Anterior cingulate cortex (tissue), 58 donors: ENCODE data around the gene ASCL1.
A peak's percentile ranks its signal among the peaks of the same experiment; 100 is the strongest.

ENCODE experiments used
- DNase-seq, 58 donors: peaks; one replicate each; lab custom pipeline; 2025; lab: John Stamatoyannopoulos, UW

Gene ASCL1

DNA sequence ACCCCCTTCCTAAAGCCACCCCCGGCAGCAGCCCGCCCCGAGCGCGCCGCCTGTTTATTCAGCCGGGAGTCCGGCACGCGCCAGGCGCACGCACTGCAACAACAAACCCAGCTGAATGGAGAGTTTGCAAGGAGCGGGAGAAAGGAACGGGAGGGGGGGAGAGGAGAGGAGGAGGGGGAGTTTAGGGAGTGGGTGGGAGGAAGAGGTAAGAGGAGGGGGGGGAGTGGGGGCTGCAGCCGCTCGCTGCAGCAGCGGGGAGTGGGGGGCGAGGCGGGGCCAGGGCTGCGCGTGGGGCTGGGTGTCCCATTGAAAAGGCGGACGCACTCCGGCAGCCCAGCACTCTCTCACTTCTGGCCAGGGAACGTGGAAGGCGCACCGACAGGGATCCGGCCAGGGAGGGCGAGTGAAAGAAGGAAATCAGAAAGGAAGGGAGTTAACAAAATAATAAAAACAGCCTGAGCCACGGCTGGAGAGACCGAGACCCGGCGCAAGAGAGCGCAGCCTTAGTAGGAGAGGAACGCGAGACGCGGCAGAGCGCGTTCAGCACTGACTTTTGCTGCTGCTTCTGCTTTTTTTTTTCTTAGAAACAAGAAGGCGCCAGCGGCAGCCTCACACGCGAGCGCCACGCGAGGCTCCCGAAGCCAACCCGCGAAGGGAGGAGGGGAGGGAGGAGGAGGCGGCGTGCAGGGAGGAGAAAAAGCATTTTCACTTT lies at the start of gene ASCL1:
ASCL1 (plus strand) TSS at position 336 of the 712 bp plus-strand sequence. CDS start 571 bp downstream, outside the sequence.
- peak in 43 of 58 donors; percentile 8 to 82 (median 48) for DNase-seq

DNA sequence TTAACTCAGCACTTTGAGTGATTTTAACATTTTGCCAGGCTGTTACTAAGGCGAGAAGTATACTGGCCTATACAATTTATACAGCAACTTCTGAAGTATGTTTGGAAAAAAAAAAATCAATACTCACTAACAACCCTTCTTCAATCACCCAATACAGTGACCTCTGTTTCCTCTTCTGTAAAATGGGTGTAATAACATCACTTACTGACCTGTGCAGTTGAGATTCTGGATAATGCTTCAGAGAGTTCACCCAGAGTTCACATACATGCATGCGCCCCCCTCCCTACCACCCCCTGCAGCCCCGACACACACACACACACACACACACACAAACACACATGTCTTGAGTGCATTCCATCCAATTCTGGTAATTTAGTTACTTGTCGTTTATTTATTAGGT lies 49.6 kb upstream of the ASCL1 start:
- DNase-seq = no peak

DNA sequence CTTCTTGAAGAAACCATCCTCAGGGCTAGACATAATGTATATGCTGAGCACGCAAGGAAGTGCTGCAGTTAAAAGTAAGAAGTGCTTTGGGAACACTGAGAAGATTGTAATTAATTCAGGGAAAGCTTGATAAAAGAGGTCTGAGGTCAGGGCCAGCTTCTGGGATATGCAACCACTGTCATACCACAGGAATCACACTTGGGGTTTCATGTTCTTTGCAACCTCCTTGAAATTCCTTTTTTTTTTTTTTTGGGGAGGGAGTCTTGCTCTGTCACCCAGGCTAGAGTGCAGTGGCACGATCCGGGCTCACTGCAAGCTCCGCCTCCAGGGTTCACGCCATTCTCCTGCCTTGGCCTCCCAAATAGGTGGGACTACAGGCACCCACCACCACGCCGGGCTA lies 47.3 kb upstream of the ASCL1 start:
- DNase-seq = no peak

DNA sequence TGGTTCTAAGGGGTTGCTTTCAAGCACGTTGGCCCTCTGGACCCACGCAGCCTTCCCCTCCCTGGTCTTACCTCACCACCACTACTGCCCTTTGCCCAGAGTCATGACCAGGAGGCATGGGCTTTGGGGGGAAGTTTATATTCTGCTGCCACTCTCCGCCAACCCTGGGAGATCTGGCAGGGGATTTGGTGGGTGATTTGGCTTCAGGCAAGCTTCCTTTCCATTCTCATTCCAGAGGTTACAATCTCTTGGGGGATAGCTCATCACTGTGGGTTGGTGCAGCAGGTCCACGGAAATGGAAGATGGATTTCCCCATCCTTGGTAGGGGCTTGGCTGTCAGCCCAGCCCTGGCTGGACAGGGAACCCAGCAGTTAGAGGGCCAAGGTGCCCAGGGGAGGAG lies 46.7 kb upstream of the ASCL1 start:
- no peak for DNase-seq

DNA sequence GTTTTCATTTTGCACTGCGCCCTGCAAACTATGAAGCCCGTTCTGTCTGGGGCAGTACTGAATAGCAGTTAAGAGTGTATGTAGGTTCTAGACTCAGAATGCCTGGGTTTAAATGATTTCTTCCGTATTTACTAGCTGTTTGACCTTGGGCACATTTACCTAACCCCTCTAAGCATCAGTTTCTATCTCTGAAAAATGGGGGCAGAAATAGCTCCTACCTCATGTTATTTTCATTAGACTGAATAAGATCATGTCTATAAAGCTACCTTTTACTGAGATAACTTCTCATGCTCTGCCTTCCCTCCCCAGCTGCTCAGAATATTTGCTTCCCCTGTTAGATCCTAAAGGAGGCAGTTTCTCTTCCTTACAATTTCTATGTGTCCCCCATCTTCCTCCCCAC lies 46.2 kb upstream of the ASCL1 start:
- DNase-seq = no peak

DNA sequence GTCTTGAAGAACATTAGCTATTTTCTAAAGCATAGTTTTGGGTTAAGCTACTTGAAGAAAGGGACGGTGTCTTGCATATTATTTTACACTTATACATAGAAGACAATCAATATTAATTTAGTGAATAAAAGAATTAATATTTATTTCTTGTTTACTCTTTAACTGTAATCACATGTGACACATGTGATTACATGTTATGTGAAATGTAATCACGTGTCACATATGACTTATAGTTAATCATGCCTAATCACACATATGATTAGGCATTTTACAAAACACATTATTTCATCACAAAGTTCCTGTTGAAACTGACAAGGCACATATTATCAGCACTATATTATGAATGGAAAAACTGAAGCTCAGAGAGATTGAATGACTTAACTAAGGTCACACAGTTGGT lies 45.2 kb upstream of the ASCL1 start:
- no peak for DNase-seq

DNA sequence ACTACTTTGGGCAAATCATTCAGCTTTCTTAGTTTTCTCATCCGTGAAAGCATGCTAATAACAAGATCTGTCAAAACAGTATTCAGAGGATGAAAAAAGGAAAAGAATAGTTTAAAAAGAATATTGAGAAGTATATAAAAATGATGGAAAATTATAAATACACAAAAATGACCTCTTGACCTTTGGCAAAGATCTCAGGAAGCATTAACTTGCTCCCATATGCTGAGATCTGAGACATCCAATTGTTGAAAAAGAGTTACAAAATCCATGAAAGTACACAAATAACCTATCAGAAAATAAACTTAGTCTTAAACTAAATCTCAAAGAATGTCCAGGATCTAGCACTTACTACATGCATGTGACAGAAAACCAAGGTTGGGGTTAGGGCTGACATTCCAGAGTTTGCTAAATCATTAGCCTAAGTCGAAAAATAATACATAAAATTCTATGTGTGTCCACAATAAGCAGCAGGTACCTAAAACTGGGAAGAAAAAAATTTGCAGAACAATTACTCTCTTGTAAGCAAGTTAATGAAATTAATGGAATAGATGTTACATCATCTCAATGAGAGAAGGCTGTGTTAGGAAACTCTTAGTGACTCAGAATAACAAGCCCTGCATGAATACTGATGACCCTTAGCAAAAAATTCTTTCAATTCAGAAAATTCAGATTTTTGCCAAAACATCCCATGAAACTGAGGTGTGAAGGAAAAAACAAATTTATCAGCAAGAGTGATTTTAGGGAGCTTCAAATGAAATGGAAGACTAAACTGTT lies 43.8 kb upstream of the ASCL1 start:
- DNase-seq = no peak

DNA sequence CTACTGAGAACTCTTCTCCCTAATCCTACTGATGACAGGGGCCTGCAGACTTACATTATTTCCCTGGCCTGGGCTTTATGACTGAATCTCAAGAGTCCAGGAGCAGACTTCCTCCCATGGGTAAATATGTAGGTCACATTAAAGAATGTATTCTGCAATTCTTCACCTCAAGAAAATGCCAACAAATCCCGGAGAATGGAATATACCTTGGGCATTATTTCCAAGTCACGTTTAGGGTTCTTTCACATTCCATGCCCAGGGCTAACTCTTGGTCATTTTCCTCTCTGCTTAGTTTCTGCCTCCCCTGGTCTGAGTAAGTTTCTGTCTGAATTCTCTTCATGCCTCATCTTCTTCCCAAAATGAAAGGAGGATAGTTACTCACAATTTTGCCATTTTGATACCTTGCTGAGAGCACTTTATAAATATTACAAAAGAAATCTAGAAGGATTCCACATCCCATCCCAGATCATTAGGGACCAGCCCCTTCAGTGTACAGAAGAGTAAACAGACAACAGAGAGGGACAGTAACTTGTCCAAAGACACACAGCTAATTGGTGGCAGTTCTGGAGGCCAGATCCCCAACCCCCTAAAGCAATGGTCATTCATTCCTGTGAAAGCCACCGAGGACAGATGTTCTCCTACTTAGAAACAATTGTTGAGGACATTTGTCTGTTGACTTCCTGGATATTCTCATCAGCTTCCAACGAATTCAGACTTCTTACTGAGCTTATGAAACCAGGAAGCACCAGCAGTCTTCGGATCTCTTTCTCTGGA lies 41.0 kb upstream of the ASCL1 start:
- DNase-seq = no peak

DNA sequence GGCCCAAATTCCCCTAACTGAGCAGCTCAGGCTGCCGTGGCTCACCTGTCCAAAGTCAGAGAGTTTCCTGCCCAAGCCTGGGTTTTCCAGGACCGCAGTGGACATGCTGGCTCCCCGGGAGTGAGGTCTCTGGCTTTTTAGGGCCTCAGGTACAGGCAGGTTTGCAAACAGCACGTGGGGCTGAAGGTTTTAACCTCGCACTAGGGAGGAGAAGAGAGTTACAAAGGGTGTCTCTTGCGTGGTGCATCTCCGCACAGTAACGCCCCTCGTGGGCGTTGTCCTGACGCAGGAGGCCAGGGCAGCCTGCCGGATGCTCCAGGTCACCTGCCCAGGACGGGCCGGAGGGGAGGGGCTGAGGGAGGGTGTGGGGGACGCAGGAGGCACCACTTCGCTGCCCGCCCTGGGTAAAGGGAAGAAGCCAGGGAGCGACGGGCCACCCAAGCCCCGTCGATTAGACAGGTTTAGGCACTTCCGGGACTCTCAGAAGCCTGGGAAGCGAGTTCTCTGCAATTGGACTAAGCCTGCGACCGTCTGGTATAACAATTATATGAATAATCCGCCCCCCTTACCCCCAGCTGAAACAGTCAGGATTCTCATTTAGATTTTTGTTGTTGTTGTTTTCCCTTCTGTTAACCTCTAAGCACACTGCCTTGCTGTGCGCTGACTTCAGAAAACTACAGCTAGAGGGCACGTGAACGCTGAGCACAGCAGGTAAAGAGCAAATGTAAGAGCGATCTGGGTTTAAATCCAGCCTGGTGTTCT lies 40.3 kb upstream of the ASCL1 start, which contains the start of gene PAH:
PAH (minus strand) TSS at position 219 of the 762 bp plus-strand sequence; CDS start at position 105, 114 bp downstream.
- no peak for DNase-seq

DNA sequence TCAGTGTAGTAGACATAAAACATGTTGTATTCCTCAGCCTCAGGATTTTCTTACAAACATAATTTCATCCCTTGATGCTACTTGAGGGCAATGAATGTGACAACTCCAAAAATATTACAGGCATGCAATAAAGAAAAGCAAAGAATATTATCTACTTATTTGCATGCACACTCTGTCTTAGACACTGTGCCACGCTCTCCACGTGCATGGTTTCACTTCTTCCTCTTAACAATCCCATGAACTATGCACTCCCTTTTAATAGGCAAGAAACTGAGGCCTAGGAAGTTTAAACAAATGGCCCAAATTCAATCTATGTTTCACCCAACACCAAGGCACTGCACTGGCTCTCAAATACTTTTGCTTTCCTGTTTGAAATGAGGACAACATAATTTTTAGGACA lies 38.6 kb upstream of the ASCL1 start:
- no peak for DNase-seq

DNA sequence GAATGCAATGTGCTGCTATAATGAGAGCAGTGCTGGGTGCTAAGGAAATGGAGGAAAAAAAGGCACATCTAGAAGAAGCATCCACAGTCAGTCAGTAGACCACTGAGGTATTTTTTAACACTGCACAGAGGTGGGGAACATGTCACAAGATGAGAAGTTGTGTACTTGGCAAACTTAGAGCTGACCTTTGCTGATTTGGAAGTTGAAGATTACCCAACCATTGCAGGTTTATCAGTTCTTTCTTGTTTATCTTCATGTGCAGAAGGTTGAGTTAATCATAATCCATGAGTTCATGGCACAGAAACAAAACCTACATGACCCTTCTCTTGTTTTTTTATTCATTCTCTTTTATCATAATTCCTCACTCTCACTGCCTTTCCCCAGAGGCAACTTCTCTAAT lies 37.2 kb upstream of the ASCL1 start:
- no peak for DNase-seq

DNA sequence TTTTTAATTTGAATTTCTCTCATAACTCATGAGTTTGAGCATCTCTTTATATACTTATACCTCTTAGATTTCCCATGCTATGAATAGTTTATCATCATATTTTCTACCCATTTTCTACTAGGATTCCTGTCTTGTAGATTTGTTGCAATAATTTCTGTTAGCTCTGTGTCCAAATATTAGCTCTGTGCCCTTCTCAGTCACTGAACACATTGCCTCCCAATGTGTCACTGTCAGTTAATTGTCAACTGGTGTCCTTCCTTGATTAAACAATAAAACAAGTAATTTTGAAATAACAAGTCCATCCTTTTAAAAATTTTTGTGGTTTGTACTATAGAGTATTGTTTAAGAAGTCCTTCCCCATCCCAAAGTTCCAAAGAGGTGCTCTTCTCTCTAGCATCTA lies 36.2 kb upstream of the ASCL1 start:
- DNase-seq = no peak

DNA sequence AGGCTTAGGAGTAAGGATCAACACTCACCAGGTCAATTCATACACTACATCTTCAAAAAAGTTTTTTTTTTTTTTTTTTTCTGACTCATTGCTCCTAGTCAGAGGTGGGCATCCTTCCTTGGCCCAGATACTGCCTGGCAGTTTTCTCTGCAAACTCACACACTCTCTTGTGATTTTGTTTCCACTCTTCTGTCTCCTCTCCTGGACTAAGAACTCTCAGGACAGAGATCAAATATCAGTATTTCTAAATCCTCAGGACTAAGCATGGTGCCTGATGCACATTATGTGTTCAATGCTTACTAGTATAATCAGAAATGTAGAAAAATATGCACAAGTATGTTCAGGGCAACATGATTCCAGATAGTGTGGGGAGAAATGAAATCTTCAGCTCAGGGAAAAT lies 30.3 kb upstream of the ASCL1 start:
- no peak for DNase-seq

DNA sequence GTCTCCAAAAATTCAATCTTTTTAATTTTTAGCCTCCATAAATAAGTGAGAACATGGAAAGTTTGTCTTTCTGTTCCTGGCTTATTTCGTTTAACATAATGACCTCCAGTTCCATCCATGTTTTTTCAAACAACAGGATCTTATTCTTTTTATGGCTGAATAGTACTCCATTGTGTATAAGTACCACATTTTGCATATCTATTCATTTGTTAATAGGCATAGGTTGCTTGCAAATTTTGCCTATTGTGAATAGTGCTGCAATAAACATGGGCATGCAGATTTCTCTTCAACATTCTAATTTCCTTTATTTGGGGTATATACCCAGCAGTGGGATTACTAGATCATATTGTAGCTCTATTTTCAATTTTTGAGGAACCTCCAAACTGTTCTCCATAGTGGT lies 24.3 kb upstream of the ASCL1 start:
- DNase-seq = no peak

DNA sequence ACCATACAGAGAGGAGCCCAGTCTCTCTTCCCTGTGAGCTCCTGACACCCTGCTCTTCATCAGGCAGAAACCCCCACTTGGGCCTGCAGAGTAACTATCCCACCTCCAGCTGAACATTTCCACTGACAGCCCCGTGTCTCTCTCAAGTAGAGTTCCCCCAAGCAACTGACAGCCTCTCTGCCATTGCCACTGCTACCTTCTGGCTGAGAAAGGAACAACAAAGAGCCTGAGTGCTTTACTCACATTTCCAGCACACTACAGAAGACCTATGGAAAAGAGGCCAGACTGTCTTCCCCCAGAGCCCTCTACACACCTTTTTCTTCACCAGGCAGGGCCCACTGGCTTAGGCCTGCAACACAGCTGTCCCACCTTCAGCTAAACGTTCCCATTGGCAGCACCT lies 18.4 kb upstream of the ASCL1 start:
- no peak for DNase-seq

DNA sequence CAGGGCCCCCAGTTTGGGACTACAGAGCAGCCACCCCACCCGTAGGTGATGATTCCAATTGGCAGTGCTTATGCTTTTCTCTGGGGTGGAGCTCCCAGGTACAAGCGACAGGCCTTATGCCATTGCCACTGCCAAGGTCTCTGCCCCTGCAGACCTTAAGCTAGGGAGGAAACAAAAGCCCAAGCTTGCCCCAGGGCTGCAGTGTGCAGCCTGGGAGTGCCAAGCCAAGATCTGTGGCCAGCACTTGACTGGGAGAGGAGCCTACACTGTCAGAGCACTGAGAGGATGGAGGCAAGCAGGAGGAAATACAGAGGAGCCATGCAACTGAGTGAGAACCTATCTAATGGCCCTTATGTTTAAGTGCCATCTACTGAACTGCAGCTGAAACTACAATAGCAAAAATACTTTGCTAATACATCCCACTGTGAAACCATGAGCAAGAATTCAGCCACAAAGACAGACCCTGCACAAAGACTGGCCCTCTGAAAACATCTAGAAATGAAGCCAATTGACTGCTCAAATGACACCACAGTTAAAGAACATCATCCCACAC lies 17.7 kb upstream of the ASCL1 start:
- DNase-seq = no peak

DNA sequence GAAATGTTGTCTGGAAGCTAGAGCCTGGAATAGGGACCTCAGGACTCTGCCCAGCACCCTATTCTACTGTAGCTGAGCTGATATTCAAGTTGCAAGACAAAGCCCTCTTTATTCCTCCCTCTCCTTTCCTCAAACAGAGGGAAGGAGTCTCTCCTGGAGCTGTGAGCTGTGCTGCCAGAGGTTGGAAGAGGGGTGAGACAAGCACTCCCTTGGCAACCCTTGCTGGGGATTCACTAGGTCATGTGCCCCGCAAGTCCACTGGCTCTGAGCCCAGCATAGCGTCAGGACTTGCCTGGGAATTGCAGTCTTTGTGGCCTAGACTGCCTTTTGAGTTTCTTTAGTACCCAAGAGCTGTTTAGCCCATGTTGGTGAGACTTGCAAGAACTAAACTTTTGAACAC lies 11.4 kb upstream of the ASCL1 start:
- DNase-seq = no peak

DNA sequence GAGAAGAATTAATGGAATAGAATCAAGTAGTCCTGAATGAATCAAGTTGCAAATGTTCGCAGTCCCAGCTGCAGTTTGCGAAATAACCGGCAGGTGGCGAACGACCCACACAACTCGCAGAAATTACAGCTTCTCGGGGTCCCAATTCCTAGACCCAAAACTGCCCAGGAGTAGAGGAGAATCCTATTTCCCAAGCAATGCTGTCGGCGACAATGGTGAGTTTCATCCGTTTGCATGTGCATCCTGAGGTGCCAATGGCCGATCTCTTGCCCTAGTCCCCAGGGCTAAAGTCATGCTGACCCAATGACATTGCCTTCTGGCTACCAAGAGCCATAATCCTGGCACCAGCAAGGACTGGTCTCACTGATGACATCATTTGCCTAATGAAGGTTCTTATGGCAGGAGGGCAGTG lies 8.5 kb upstream of the ASCL1 start:
- peak in 47 of 58 donors; percentile 7 to 80 (median 34) for DNase-seq

DNA sequence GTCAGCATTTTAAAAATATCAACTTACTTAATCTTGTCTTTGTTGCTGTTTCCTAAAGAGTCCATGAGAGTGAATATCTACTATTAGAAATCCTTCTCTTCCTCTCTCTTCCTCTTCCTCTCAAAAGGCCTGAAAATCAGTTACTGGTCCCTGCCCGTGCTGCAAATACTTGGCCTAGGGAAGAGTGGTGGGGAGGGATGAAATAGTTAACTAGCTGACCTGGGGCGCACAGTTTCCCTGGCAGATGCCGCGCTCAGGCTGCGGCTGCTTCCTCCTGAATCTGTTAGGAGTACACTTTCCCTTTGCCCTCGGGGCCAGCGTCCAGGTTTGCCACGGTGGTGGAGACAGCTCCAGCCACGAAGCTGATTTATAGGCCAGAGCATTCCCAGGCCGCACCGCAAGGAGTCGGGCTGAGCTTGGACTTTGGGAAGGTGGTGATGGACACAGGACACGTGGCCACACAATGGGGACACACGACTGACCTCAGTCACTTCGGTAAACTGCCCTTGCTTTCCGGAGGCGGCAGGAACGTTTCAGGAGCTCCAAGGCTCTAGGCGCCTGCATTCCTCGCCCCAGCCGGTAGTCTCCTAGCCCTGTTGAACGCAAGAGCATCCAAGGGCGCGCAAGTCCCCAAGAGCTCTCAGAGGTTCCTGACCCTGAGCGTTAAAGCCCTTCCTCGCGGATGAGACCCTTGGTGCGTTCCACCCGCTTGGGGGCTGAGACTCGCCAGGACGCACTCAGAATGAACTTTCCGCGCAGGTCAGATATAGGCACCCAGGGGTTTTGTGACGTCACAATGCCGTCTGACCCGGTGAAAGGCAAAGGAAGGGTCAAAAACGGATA lies 7.1 kb upstream of the ASCL1 start:
- peak in 16 of 58 donors; percentile 2 to 56 (median 12) for DNase-seq
